Keratinocyte (primary cell): ENCODE measurements around the gene PCCA. TPM values are rescaled to one million over a fixed set of nuclear protein-coding genes. Genes with fewer than 3 reads are reported as not detected.

Experiments used
- DNase-seq: peaks from one replicate; pipeline ENCODE4 v3.0.0-alpha.2; 2011; ENCODE audit warnings: low read depth, missing footprints, low spot score
- FAIRE-seq: peaks from 2 replicates; lab custom pipeline; 2011; peaks lifted over from hg19 to GRCh38; lab: Jason Lieb, UNC
- H2AFZ ChIP-seq: 2 replicates; pipeline ENCODE4 v1.6.0; 2012; ENCODE audit warnings: low read length, control low read depth, inconsistent platforms; ENCODE audit not compliant: control insufficient read depth
- H3K27ac ChIP-seq: 2 replicates; pipeline ENCODE4 v1.5.1; 2011; ENCODE audit warnings: low read length; ENCODE audit not compliant: control insufficient read depth, insufficient read depth
- H3K27me3 ChIP-seq: 3 replicates; pipeline ENCODE4 v1.6.0; 2011; ENCODE audit warnings: low read length; ENCODE audit not compliant: control insufficient read depth, insufficient read depth; ENCODE audit errors: extremely low read depth
- H3K36me3 ChIP-seq, 2 experiments: 2 replicates in 1 of 2; 3 replicates in 1 of 2; pipeline ENCODE4 v1.5.1; 2011; ENCODE audit warnings: low read length in 2 of 2, mild to moderate bottlenecking in 1 of 2; ENCODE audit not compliant: control insufficient read depth in 2 of 2, insufficient read depth in 2 of 2; ENCODE audit errors: extremely low read depth in 1 of 2
- H3K4me1 ChIP-seq: 3 replicates; pipeline ENCODE4 v1.5.1; 2011; ENCODE audit warnings: low read length; ENCODE audit not compliant: control insufficient read depth, insufficient read depth; ENCODE audit errors: extremely low read depth
- H3K4me2 ChIP-seq: 3 replicates; pipeline ENCODE4 v1.6.0; 2011; ENCODE audit warnings: low read depth, low read length; ENCODE audit not compliant: control insufficient read depth, insufficient read depth; ENCODE audit errors: extremely low read depth
- H3K4me3 ChIP-seq, 3 experiments: fragments of 200-600 bp in 1 of 3; sonication (generic) in 1 of 3; 2 replicates in 2 of 3; 3 replicates in 1 of 3; pipeline ENCODE4 v1.5.1; 2011 to 2016; ENCODE audit warnings: low read length in 3 of 3, mild to moderate bottlenecking in 3 of 3, control low read depth in 2 of 3, inconsistent platforms in 1 of 3, low read depth in 1 of 3, mixed read lengths in 1 of 3, mixed run types in 1 of 3, moderate library complexity in 1 of 3; ENCODE audit not compliant: control insufficient read depth in 2 of 3, insufficient read depth in 2 of 3; ENCODE audit errors: extremely low read depth in 1 of 3
- H3K79me2 ChIP-seq: 2 replicates; pipeline ENCODE4 v1.6.0; 2012; ENCODE audit warnings: low read length; ENCODE audit not compliant: control insufficient read depth, insufficient read depth
- H3K9ac ChIP-seq: 3 replicates; pipeline ENCODE4 v1.6.0; 2011; ENCODE audit warnings: low read length; ENCODE audit not compliant: control insufficient read depth, insufficient read depth; ENCODE audit errors: extremely low read depth
- H3K9me1 ChIP-seq: 3 replicates; pipeline ENCODE4 v1.6.0; 2011; ENCODE audit warnings: low read length; ENCODE audit not compliant: control insufficient read depth, insufficient read depth; ENCODE audit errors: extremely low read depth
- H3K9me3 ChIP-seq: 2 replicates; pipeline ENCODE4 v1.5.1; 2012; ENCODE audit warnings: low read depth, low read length; ENCODE audit not compliant: control insufficient read depth
- H4K20me1 ChIP-seq: 3 replicates; pipeline ENCODE4 v1.6.0; 2011; ENCODE audit warnings: low read length; ENCODE audit not compliant: control insufficient read depth, insufficient read depth; ENCODE audit errors: extremely low read depth
- CTCF ChIP-seq, 3 experiments: IDR thresholded peaks in 1 of 3; conservative IDR thresholded peaks in 1 of 3; optimal IDR thresholded peaks in 1 of 3; 2 replicates in 2 of 3; 3 replicates in 1 of 3; pipeline versions ENCODE3 to v1.5.1; 2011; ENCODE audit warnings: low read length in 3 of 3, mild to moderate bottlenecking in 3 of 3, moderate library complexity in 2 of 3, control low read depth in 1 of 3, inconsistent platforms in 1 of 3; ENCODE audit not compliant: insufficient read depth in 2 of 3; ENCODE audit errors: extremely low read depth in 1 of 3
- EZH2 ChIP-seq: IDR thresholded peaks from one replicate; pipeline ENCODE4 v1.6.1; 2012; ENCODE audit warnings: inconsistent platforms, mild to moderate bottlenecking, low read length, moderate library complexity
- dilution Hi-C: fragments of 300-500 bp; cut with MboI; formaldehyde crosslinking; loops from one replicate; pipeline ENCODE4 v1.7.0; 2020; ENCODE audit warnings: low sequenced_read_pairs; ENCODE audit not compliant: extremely low pct_ligation_motif_present
- polyA plus RNA-seq, 5 experiments: library from polyadenylated mRNA; depleted of rRNA in 3 of 5; stranded (reverse) in 3 of 5; stranded (forward) in 1 of 5; unstranded in 1 of 5; fragments of >200 nt; gene quantifications; 1 replicate in 1 of 5; 2 replicates in 3 of 5; 3 replicates in 1 of 5; pipeline versions ENCODE4 v1.2.1 to v1.2.3, GENCODE V29; 2011 to 2012; ENCODE audit warnings: missing spikeins in 2 of 5, low read depth in 1 of 5, low replicate concordance in 1 of 5

Gene PCCA
- polyA plus RNA-seq, 1 donor (not counting 4 experiments of a cell fraction or from before 2014, with no cell fraction given), result 8.1 TPM

GRCh38 chr13:100470866-100471505, 382.1 kb downstream of the PCCA start:
- no peaks in the 10 kb centered on the region for H3K36me3 ChIP-seq
- dilution Hi-C loops, result no loop called here
- H3K4me3 ChIP-seq, result no peak overlapping the region
- H4K20me1 ChIP-seq, result no peaks in the 10 kb centered on the region
- TF ChIP-seq EZH2, result no peak
- no peak for TF ChIP-seq CTCF (optimal IDR thresholded peaks at IDR 0.05 in 1 of 3, IDR thresholded peaks at IDR 0.05 in 1 of 3, conservative IDR thresholded peaks at IDR 0.05 in 1 of 3; ENCODE audit: extremely low read depth in 1 of 3, insufficient read depth in 2 of 3, low read length in 3 of 3)
- H3K27ac ChIP-seq, result no peak overlapping the region
- no peaks in the 10 kb centered on the region for H3K4me1 ChIP-seq
- no peak overlapping the region for H3K4me2 ChIP-seq
- H3K9ac ChIP-seq, result no peak overlapping the region
- no peaks in the 10 kb centered on the region for H3K27me3 ChIP-seq
- no peaks in the 10 kb centered on the region for H3K79me2 ChIP-seq
- H3K9me1 ChIP-seq, result no peaks in the 10 kb centered on the region
- no peaks in the 10 kb centered on the region for H3K9me3 ChIP-seq
- FAIRE-seq, result no peak
- no peak overlapping the region for H2AFZ ChIP-seq
- DNase-seq, result no peak

DNA sequence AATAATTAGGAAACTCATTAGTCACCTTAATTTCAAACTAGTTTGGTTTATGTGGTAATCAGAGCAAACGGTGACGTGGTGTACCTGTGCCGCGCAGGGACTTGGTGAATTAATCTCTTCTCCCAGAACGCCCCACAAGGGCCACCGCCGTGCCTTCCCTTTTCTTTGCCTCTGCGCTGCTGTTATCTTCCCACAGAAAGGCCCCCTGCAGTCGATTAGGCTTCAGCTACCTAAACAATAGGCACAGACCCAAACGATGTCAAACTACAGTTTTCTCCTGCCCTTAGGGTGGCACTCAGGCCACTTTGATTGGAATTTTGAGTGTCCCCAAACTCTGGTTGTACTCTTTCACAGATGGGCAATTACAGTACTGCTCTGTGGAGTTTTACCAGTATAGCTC, 384.2 kb downstream of the PCCA start:
- H3K9ac ChIP-seq, result no peak overlapping the region
- H3K27me3 ChIP-seq, result no peaks in the 10 kb centered on the region
- no peak overlapping the region for H3K4me3 ChIP-seq
- H3K27ac ChIP-seq, result no peak overlapping the region
- FAIRE-seq, result no peak
- no peaks in the 10 kb centered on the region for H3K79me2 ChIP-seq
- H3K36me3 ChIP-seq, result no peaks in the 10 kb centered on the region
- no peaks in the 10 kb centered on the region for H3K9me3 ChIP-seq
- no peak overlapping the region for H3K4me2 ChIP-seq
- dilution Hi-C loops, result no loop called here
- H4K20me1 ChIP-seq, result no peaks in the 10 kb centered on the region
- H2AFZ ChIP-seq, result no peak overlapping the region
- no peak for TF ChIP-seq CTCF (optimal IDR thresholded peaks at IDR 0.05 in 1 of 3, IDR thresholded peaks at IDR 0.05 in 1 of 3, conservative IDR thresholded peaks at IDR 0.05 in 1 of 3; ENCODE audit: extremely low read depth in 1 of 3, insufficient read depth in 2 of 3, low read length in 3 of 3)
- no peak for TF ChIP-seq EZH2
- H3K9me1 ChIP-seq, result no peaks in the 10 kb centered on the region
- H3K4me1 ChIP-seq, result no peaks in the 10 kb centered on the region
- no peak for DNase-seq
